AG04450 (cell line): ENCODE results near the gene MYLK. TPM values are rescaled to one million over a fixed set of nuclear protein-coding genes. Genes with fewer than 3 reads are reported as not detected.

ENCODE experiments used
- CTCF ChIA-PET: fragments of 300-600, 350-600 bp; formaldehyde crosslinking; extraction: SDS; loops from one replicate; lab custom pipeline; 2022; ENCODE audit warnings: antibody characterized with exemption, inconsistent platforms; lab: Charles Lee
- POLR2A ChIA-PET: fragments of 350-600 bp; formaldehyde crosslinking; extraction: SDS; loops from one replicate; lab custom pipeline; 2021; ENCODE audit warnings: antibody characterized with exemption, inconsistent platforms; lab: Yijun Ruan, JAX
- DNase-seq: peaks from one replicate; pipeline ENCODE4 v3.0.0-alpha.2; 2011; ENCODE audit warnings: low read depth, low spot score
- H3K27ac ChIP-seq: one replicate; pipeline ENCODE4 v1.5.1; 2012; ENCODE audit warnings: low read depth, low read length, control low read depth
- H3K27me3 ChIP-seq: one replicate; pipeline ENCODE4 v1.6.0; 2012; ENCODE audit warnings: low read length; ENCODE audit not compliant: control insufficient read depth, insufficient read depth
- H3K4me3 ChIP-seq: 2 replicates; pipeline ENCODE4 v1.5.1; 2011; ENCODE audit warnings: mild to moderate bottlenecking, low read depth, low read length, control low read depth
- H3K9me3 ChIP-seq: 2 replicates; pipeline ENCODE4 v1.5.1; 2012; ENCODE audit warnings: low read length; ENCODE audit not compliant: control insufficient read depth, insufficient read depth
- CTCF ChIP-seq: IDR thresholded peaks from 2 replicates; pipeline ENCODE4 v1.5.1; 2011; ENCODE audit warnings: low read depth, low read length, control low read depth, inconsistent platforms
- polyA plus RNA-seq: library from polyadenylated mRNA; depleted of rRNA; stranded (reverse); fragments of >200 nt; gene quantifications from 2 replicates; pipeline ENCODE4 v1.2.3, GENCODE V29; 2011

The MYLK gene
- polyA plus RNA-seq, 1 experiment = 1,320 TPM

GRCh38 chr3:123656274-123656673, 227.9 kb downstream of the MYLK start:
- no peak overlapping the region for H3K4me3 ChIP-seq
- TF ChIP-seq CTCF = no peak
- no peak for DNase-seq
- H3K27ac ChIP-seq = no peak overlapping the region
- peaks cover 2% of the 10 kb centered on the region; the same call in 1 of the 2 replicates for H3K9me3 ChIP-seq
- CTCF ChIA-PET = interaction anchor here (0.6 to 8.0 kb wide), 4 partner anchors 14 to 116 kb away, joined by 3 to 112 read pairs (median 4); no protein-coding TSS in a partner anchor
- POLR2A ChIA-PET = no interaction called here
- no peaks in the 10 kb centered on the region for H3K27me3 ChIP-seq

GRCh38 chr3:123655400-123655799, 228.7 kb downstream of the MYLK start:
- no peak for DNase-seq
- Histone ChIP-seq H3K27me3 (no peaks in the 10 kb centered on the region), H3K27ac (no peak overlapping the region), H3K9me3 (peaks cover 2% of the 10 kb centered on the region; the same call in 1 of the 2 replicates), H3K4me3 (no peak overlapping the region)
- TF ChIP-seq CTCF = no peak
- ChIA-PET CTCF (interaction anchor here (1.0 to 8.0 kb wide), 3 partner anchors 13 to 424 kb away, joined by 3 to 112 read pairs (median 5); no protein-coding TSS in a partner anchor), POLR2A (no interaction called here)

GRCh38 chr3:123653221-123653682, 230.9 kb downstream of the MYLK start:
- peak; percentile 55 for DNase-seq
- POLR2A ChIA-PET = interaction anchor here (0.9 to 1.5 kb wide), 4 partner anchors 9 to 51 kb away, joined by 3 to 6 read pairs (median 4); no protein-coding TSS in a partner anchor
- no peak for TF ChIP-seq CTCF
- Histone ChIP-seq H3K27me3 (no peaks in the 10 kb centered on the region), H3K9me3 (peaks cover 2% of the 10 kb centered on the region; the same call in 1 of the 2 replicates), H3K4me3 (no peak overlapping the region), H3K27ac (peak overlapping the region; percentile 94)
- CTCF ChIA-PET = interaction anchor here (0.9 to 8.0 kb wide), 19 partner anchors 11 to 816 kb away, joined by 3 to 112 read pairs (median 10); no protein-coding TSS in a partner anchor

GRCh38 chr3:123652342-123652984, 231.7 kb downstream of the MYLK start:
- Histone ChIP-seq H3K27me3 (no peaks in the 10 kb centered on the region), H3K27ac (peak overlapping the region; percentile 94), H3K9me3 (peaks cover 2% of the 10 kb centered on the region; the same call in 1 of the 2 replicates), H3K4me3 (no peak overlapping the region)
- ChIA-PET CTCF (interaction anchor here (0.6 to 8.0 kb wide), 37 partner anchors 9 to 1269 kb away, joined by 3 to 112 read pairs (median 5); no protein-coding TSS in a partner anchor), POLR2A (interaction anchor here (0.7 to 1.2 kb wide), 4 partner anchors 10 to 532 kb away, joined by 3 to 6 read pairs (median 3); partner anchors contain the start of gene HACD2)
- TF ChIP-seq CTCF = peak; percentile 88
- DNase-seq = no peak
